HCT116 (cell line): ENCODE data around the gene DAGLB. TPM values are rescaled to one million over a fixed set of nuclear protein-coding genes. Genes with fewer than 3 reads are reported as not detected.

ENCODE experiments used
- ATAC-seq: fragments of 200-7000 bp; cut with Tn5 transposase; 2 replicates; pipeline ENCODE4 v1.9.1; 2020; ENCODE audit warnings: mild to moderate bottlenecking, moderate library complexity
- BruUV-seq: library from RNA; stranded (reverse); fragments of 400-500 nt; replicated peaks from 2 replicates; lab custom pipeline; 2021; lab: Mats Ljungman, UMichigan
- CTCF ChIA-PET: fragments of 300-600 bp; sonication (Branson Sonifier 250); formaldehyde crosslinking; loops from one replicate; lab custom pipeline; 2021; ENCODE audit warnings: antibody characterized with exemption; lab: Charles Lee
- POLR2A ChIA-PET: fragments of 300-600, 350-600 bp; sonication (Branson Sonifier 250); formaldehyde crosslinking; loops from one replicate; lab custom pipeline; 2021; ENCODE audit warnings: antibody characterized with exemption; lab: Charles Lee
- RAD21 ChIA-PET, 2 experiments: fragments of 300-600 bp; sonication (Branson Sonifier 250); formaldehyde crosslinking; loops; one replicate each; lab custom pipeline; 2023; ENCODE audit warnings: low total read pairs in 2 of 2; ENCODE audit not compliant: uncharacterized antibody in 2 of 2, unreplicated experiment in 2 of 2, low non-redundant PET in 1 of 2; lab: Charles Lee
- DNase-seq: peaks from one replicate; pipeline ENCODE4 v3.0.0-alpha.2; 2010; ENCODE audit warnings: low read depth, low spot score
- H2AFZ ChIP-seq: fragments of 200-600 bp; shearing (Covaris generic), sonication (generic); 2 replicates; pipeline ENCODE4 v1.6.1; 2017; ENCODE audit warnings: low read depth, mixed run types, mixed read lengths, antibody characterized with exemption, low read length; ENCODE audit not compliant: poor library complexity, severe bottlenecking
- H3K27ac ChIP-seq: 2 replicates; pipeline ENCODE4 v1.5.1; 2012; ENCODE audit warnings: low read depth, low read length
- H3K27me3 ChIP-seq: fragments of 200-600 bp; sonication (generic); 2 replicates; pipeline ENCODE4 v1.6.1; 2016; ENCODE audit warnings: mixed run types, low read length, mixed read lengths; ENCODE audit not compliant: insufficient read depth
- H3K36me3 ChIP-seq, 2 experiments: fragments of 200-500 bp in 1 of 2; fragments of 200-600 bp in 1 of 2; sonication (Bioruptor generic) in 1 of 2; sonication (generic) in 1 of 2; 2 replicates each; pipeline versions ENCODE4 v1.5.1 to v1.6.1; 2014 to 2016; ENCODE audit warnings: low read length in 2 of 2, inconsistent platforms in 1 of 2, mixed read lengths in 1 of 2, mixed run types in 1 of 2; ENCODE audit not compliant: insufficient read depth in 2 of 2, control insufficient read depth in 1 of 2
- H3K4me1 ChIP-seq, 2 experiments: fragments of 200-600 bp in 1 of 2; sonication (generic) in 1 of 2; 2 replicates each; pipeline versions ENCODE4 v1.5.1 to v1.6.1; 2012 to 2017; ENCODE audit warnings: low read length in 2 of 2, inconsistent platforms in 1 of 2, mild to moderate bottlenecking in 1 of 2, mixed read lengths in 1 of 2, mixed run types in 1 of 2, moderate library complexity in 1 of 2; ENCODE audit not compliant: insufficient read depth in 2 of 2, control insufficient read depth in 1 of 2
- H3K4me2 ChIP-seq: fragments of 200-600 bp; sonication (generic); 2 replicates; pipeline ENCODE4 v1.6.1; 2017; ENCODE audit warnings: mixed run types, low read length, mixed read lengths
- H3K4me3 ChIP-seq, 2 experiments: fragments of 200-600 bp in 1 of 2; sonication (generic) in 1 of 2; replicated peaks in 1 of 2; 2 replicates each; pipeline ENCODE4 v1.5.1; 2011 to 2016; ENCODE audit warnings: low read length in 2 of 2, control low read depth in 1 of 2, low read depth in 1 of 2, mild to moderate bottlenecking in 1 of 2, mixed read lengths in 1 of 2, mixed run types in 1 of 2
- H3K79me2 ChIP-seq: fragments of 200-600 bp; sonication (generic); 2 replicates; pipeline ENCODE4 v1.6.1; 2017; ENCODE audit warnings: mild to moderate bottlenecking, mixed run types, low read length, moderate library complexity, mixed read lengths; ENCODE audit not compliant: insufficient read depth
- H3K9ac ChIP-seq: fragments of 200-600 bp; sonication (generic); 2 replicates; pipeline ENCODE4 v1.6.1; 2016; ENCODE audit warnings: low read length, mixed read lengths
- H3K9me2 ChIP-seq: fragments of 200-600 bp; sonication (generic), shearing (Covaris generic); 2 replicates; pipeline ENCODE4 v1.6.1; 2017; ENCODE audit warnings: mixed run types, mild to moderate bottlenecking, moderate library complexity; ENCODE audit not compliant: insufficient read depth
- H3K9me3 ChIP-seq, 2 experiments: fragments of 200-500 bp in 1 of 2; fragments of 200-600 bp in 1 of 2; sonication (Bioruptor generic) in 1 of 2; sonication (generic) in 1 of 2; 2 replicates each; pipeline ENCODE4 v1.6.1; 2014 to 2017; ENCODE audit warnings: low read length in 2 of 2, mixed read lengths in 2 of 2, inconsistent platforms in 1 of 2, low read depth in 1 of 2, mild to moderate bottlenecking in 1 of 2, mixed run types in 1 of 2, moderate library complexity in 1 of 2; ENCODE audit not compliant: control insufficient read depth in 1 of 2, insufficient read depth in 1 of 2
- H4K20me1 ChIP-seq: fragments of 200-600 bp; sonication (generic), shearing (Covaris generic); 2 replicates; pipeline ENCODE4 v1.6.1; 2017; ENCODE audit warnings: mixed run types, mild to moderate bottlenecking, moderate library complexity; ENCODE audit not compliant: insufficient read depth
- ATF3 ChIP-seq: IDR thresholded peaks from 2 replicates; pipeline ENCODE4 v1.6.1; 2012
- CEBPB ChIP-seq: IDR thresholded peaks from 2 replicates; pipeline ENCODE4 v1.6.1; 2012; ENCODE audit warnings: low read depth
- EGR1 ChIP-seq: IDR thresholded peaks from 2 replicates; pipeline ENCODE4 v1.6.1; 2012; ENCODE audit warnings: low read depth
- ELF1 ChIP-seq: IDR thresholded peaks from 2 replicates; pipeline ENCODE4 v1.6.1; 2012; ENCODE audit warnings: low read depth, borderline replicate concordance
- MAX ChIP-seq: IDR thresholded peaks from 2 replicates; pipeline ENCODE4 v1.6.1; 2012
- POLR2AphosphoS5 ChIP-seq: IDR thresholded peaks from 2 replicates; pipeline ENCODE4 v1.6.1; 2011; ENCODE audit warnings: mild to moderate bottlenecking, low read depth, low read length, moderate library complexity
- SIN3A ChIP-seq: IDR thresholded peaks from 2 replicates; pipeline ENCODE4 v1.6.1; 2012; ENCODE audit warnings: low read depth
- SP1 ChIP-seq: IDR thresholded peaks from 2 replicates; pipeline ENCODE4 v1.6.1; 2012; ENCODE audit warnings: low read depth
- YY1 ChIP-seq: IDR thresholded peaks from 2 replicates; pipeline ENCODE4 v1.6.1; 2011; ENCODE audit warnings: low read length, low read depth, moderate library complexity, mild to moderate bottlenecking; ENCODE audit not compliant: insufficient replicate concordance; ENCODE audit errors: extremely low read depth
- ZBTB33 ChIP-seq: IDR thresholded peaks from 2 replicates; pipeline ENCODE4 v1.6.1; 2011; ENCODE audit warnings: mild to moderate bottlenecking, low read length, moderate library complexity; ENCODE audit not compliant: insufficient replicate concordance; ENCODE audit errors: extremely low read depth
- ZNF274 ChIP-seq: fragments of 200-500 bp; sonication (Bioruptor generic); IDR thresholded peaks from 2 replicates; pipeline ENCODE4 v1.6.1; 2014; ENCODE audit warnings: mild to moderate bottlenecking, low read depth, low read length, inconsistent platforms
- intact Hi-C: fragments of 100-400 bp; cut with micrococcal nuclease; formaldehyde crosslinking; loops from 2 replicates; pipeline ENCODE4 v1.10.0; 2022
- total RNA-seq: library from RNA; stranded (reverse); gene quantifications from one replicate; pipeline ENCODE4 v1.2.1, GENCODE V29; 2021; ENCODE audit not compliant: unreplicated experiment

DAGLB gene
- total RNA-seq, 1 experiment from 2014 or later: 30.2 TPM

- Histone ChIP-seq H3K4me2 (peak overlapping the region; percentile 44), H2AFZ (no peak overlapping the region), H3K36me3 (peaks cover 13 to 38% of the 10 kb centered on the region in 2 experiments; a peak in 3 of 4 replicates), H3K4me3 (no peak overlapping the region), H3K27ac (peak overlapping the region; percentile 66), H3K4me1 (peaks cover 36 to 82% of the 10 kb centered on the region in 2 experiments), H3K9ac (no peak overlapping the region), H3K79me2 (peaks cover 92% of the 10 kb centered on the region), H4K20me1 (peaks cover 6% of the 10 kb centered on the region; the same call in 1 of the 2 replicates), H3K9me2 (no peaks in the 10 kb centered on the region), H3K27me3 (no peaks in the 10 kb centered on the region), H3K9me3 (no peaks in the 10 kb centered on the region)
- no peak for DNase-seq
- intact Hi-C loops: no loop called here
- POLR2A ChIA-PET: no interaction called here
- BruUV-seq: no TSS peak
- CTCF ChIA-PET: interaction anchor here (1.3 kb wide), 1 partner anchor 10 kb away, joined by 3 read pairs; the partner anchor contains the start of gene DAGLB
- RAD21 ChIA-PET: no interaction called here
- TF ChIP-seq ELF1 (no peak), ZBTB33 (no peak), POLR2AphosphoS5 (no peak), MAX (no peak), ZNF274 (no peak), CEBPB (no peak), YY1 (no peak), SP1 (no peak), EGR1 (no peak), SIN3A (no peak), ATF3 (no peak)
- no peak for ATAC-seq
Measured at GRCh38 chr7:6437251-6437650, 10.5 kb downstream of the DAGLB start.
